ENCODE data around the gene ARMC12.

The ARMC12 gene

GRCh38 chr6:35777356-35778102, 40.7 kb downstream of the ARMC12 start:
- DNase-seq: no peak

GRCh38 chr6:35778437-35778836, 41.6 kb downstream of the ARMC12 start:
- DNase-seq: no peak

DNA sequence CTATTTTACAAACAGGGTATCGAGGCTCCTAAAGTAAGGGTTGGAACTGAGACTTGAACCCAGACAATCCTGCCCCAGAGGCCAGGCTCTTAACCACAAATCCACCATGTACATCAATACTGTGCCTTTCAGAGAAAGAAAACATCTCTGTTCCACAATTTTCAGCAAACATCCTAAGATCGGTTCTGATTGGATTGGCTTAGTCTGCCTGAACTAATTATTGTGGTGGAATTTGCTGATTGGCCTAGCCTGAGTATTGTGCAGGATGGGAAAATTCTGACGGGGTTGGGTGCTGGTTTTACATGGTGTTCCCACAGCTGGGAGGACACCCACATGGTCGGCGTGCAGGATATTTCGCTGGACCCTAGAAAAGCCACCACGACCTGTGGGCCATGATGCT, 43.9 kb downstream of the ARMC12 start, which contains the start of gene CLPSL1:
Gene CLPSL1, plus strand, starts transcription at position 301 of the 400 bp plus-strand sequence. Its CDS starts 92 bp downstream, at position 393.
- DNase-seq: no peak

DNA sequence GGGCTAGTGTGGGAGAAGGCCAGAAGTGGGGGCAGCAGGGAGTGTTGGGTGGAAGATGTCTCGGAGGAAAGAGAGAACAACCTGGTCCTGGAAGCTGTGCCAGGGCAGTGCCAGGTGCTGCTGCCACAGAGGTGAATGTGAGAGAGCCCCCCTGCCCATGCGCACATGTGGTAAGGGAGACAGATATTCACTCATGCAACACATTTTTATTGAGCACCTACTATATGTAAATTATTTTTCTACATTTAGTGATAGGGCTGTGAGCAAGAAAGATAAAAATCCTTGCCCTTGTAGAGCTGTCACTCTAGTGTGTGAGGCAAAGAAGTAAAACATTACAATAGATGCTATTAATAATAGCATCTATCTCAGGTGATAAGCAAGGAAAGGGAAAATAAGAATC, 44.5 kb downstream of the ARMC12 start:
- no peak for DNase-seq

- DNase-seq: no peak
These were observed 45.6 kb downstream of the ARMC12 start for GRCh38 chr6:35782424-35782823.

DNA sequence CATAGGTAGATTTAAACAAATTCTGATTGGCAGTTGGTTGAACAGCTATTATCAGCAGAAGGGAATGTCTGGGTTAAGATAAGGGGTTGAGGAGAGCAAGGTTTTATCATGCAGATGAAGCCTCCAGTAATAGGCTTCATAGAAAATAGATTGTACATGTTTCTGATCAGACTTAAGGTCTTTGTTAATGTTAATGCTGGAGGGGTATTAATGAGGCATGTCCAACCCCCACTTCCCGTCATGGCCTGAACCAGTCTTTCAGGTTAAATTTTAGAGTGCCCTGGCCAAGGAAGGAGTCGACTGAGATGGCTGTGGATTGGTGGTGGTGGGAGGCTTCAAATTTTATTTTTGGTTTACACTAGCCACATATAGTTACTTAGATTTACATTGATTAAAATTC, 47.4 kb downstream of the ARMC12 start:
- DNase-seq: no peak

DNA sequence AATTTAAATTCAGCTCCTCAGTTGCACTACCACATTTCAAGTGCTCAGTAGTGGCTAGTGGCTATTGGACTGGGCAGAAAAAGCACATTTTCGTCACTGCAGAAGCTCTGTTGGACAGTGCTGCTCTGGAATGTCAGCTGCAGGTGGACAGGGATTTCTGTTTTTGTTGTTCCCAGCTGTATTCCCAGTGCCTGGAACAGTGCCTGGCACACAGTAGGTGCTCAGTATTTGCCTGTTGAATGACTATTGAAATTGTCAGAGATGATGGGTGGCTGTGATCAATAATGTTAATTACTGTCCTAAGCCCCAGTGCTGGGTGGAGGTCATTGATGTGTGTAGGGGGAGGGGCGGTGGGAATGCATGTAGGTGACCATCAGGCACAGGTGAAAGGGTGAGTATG, 49.4 kb downstream of the ARMC12 start:
- no peak for DNase-seq

DNA sequence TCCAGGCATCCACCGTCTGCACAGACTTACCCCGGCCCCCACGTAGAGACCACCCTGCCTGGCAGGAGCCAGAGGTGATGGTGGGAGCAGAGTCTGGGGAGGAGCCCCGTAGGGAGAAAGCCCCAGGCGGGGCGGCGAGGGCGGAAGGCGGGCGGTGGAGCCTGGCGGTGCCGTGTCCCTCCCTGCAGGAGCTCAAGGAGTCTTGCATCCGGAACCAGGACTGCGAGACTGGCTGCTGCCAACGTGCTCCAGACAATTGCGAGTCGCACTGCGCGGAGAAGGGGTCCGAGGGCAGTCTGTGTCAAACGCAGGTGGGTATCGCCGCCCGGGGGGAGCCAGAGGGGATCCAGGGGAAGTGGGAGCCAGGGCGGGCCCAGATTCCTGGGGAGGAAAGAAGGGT, 50.0 kb downstream of the ARMC12 start:
- no peak for DNase-seq

- no peak for DNase-seq
These were observed 50.7 kb downstream of the ARMC12 start for GRCh38 chr6:35787266-35788218.

DNA sequence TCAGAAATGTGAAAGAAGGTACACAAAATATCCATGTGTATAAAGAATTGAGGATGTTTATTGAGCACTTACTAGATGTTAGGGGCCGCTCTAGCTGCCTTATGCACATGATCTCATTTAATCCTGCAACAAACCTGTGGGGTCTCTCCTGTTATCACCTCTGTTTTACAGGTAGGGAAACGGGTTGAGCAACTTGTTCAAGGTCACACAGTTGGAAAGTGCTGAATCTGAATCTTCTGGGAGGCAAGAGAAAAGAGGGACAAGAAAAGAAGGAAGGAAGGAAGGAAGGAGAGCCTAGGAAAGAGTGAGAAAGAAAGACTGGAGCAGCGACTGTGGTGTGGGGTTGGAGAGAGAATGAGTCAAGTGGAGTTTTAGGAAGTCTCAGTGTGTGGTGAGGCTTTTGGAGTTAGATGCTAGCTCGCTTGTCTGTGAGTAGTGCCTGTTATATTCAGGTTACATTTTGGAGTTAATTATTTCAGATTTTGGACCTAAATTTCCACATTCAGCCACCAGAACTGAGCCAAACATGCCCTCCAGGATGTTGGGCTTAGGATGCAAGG, 51.7 kb downstream of the ARMC12 start:
- no peak for DNase-seq

- DNase-seq: no peak
These were observed 53.9 kb downstream of the ARMC12 start for GRCh38 chr6:35790683-35791082.

GRCh38 chr6:35794536-35795452, 58.0 kb downstream of the ARMC12 start:
- DNase-seq: no peak

DNA sequence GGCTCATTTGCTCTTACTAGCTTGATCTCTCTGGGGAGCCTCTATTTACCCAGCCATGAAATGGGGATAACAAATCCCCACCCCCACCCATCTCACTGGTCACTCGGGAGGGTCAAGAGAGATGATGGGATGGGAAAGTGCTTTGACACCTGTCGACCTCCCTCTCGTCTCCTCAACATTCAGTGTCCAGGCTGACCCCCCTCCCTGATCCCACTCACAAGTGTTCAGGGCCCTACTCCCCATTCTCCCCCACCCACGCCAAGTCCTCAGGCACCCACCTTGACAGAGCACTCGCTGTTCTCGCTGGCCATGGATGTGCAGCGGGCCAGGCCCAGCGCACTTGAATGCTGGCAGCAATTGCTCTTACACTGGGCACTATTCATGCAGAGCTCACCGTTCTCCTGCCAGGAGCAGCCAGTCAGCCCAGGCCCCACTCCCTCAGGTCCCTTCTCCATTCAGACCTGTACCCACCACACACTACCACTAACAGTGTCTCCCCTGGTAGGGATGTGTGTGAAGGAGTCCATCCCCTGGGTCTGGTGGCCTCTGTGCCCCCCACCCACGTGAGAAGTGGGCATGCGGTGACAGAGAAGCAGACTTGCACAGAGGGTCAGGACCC, 58.7 kb downstream of the ARMC12 start:
- DNase-seq: no peak

- no peak for DNase-seq
These were observed 59.4 kb downstream of the ARMC12 start for GRCh38 chr6:35796236-35796635.

DNA sequence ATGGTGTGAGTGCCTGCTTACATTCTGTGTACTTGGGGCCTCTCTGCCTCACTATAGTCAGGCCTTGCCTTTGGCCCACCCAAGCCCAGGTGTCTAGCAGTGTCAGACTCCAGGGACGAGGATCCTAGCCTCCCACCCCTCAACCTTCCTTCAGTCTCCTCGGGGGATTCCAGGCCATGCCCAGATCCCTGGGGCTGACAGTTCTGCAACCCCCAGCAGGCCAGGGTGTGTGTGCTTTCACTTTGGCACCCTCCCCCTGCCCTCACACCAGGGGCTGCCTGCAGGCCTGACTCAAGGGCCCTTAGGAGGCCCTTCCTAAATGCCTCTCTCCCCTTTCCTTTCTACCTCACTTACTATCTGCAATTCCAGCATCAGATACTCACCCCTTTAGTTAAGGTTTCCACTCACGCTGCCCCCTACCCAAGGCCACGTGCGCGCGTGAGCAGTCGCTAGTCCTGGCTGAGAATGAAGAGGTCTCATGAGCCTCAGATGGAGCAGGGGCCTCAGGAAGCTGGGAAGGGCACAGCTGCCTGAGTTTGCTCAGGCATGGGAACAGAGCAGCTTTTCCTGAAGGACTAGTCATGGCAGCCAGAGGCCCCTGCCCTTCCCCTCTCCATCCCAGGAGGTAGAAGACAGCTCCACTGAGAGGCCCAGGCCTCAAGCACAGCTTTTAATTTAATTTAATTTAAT, 61.1 kb downstream of the ARMC12 start:
- DNase-seq: no peak

All from NK-92 treated with Interleukin-12 subunit alpha and Interleukin-12 subunit beta, amount 100 ng/mL, for 24 hours (cell line).